Measurements from ENCODE around the gene NPLOC4. TPM values are rescaled to one million over a fixed set of nuclear protein-coding genes. Genes with fewer than 3 reads are reported as not detected.

The NPLOC4 gene
- total and polyA plus RNA-seq, 2 of the 13 experiments (the other 11 are each of a cell fraction or from before 2014, with no cell fraction given), result 57.0 to 97.0 TPM

- TF ChIP-seq ZNF280D (CRISPR knock-in tag; IDR thresholded peaks at IDR 0.05) (no peak), EZH2 (conservative IDR thresholded peaks at IDR 0.05; ENCODE audit: low read depth, low read length) (no peak), PTBP1 (IDR thresholded peaks at IDR 0.05; ENCODE audit: low read depth, low read length, poor library complexity, severe bottlenecking) (no peak), ZNF616 (CRISPR knock-in tag; IDR thresholded peaks at IDR 0.05; ENCODE audit: low read depth) (no peak), SUZ12 (IDR thresholded peaks at IDR 0.05; ENCODE audit: low read depth, low read length) (no peak), GABPB1 (CRISPR knock-in tag; IDR thresholded peaks at IDR 0.05) (no peak; the same call in 1 of the 2 replicates), ZNF501 (CRISPR knock-in tag; IDR thresholded peaks at IDR 0.05) (no peak), CHD4 (IDR thresholded peaks at IDR 0.05; ENCODE audit: borderline replicate concordance, low read length) (no peak), MLXIP (CRISPR knock-in tag; IDR thresholded peaks at IDR 0.05; ENCODE audit: borderline replicate concordance) (no peak), JUND (CRISPR knock-in tag; IDR thresholded peaks at IDR 0.05) (no peak), ZIK1 (CRISPR knock-in tag; IDR thresholded peaks at IDR 0.05; ENCODE audit: borderline replicate concordance, low read depth) (no peak), ZNF570 (CRISPR knock-in tag; IDR thresholded peaks at IDR 0.05; ENCODE audit: borderline replicate concordance) (no peak), XBP1 (CRISPR knock-in tag; IDR thresholded peaks at IDR 0.05) (no peak), ZNF615 (CRISPR knock-in tag; IDR thresholded peaks at IDR 0.05; ENCODE audit: borderline replicate concordance) (no peak), MTA1 (CRISPR knock-in tag; IDR thresholded peaks at IDR 0.05; ENCODE audit: borderline replicate concordance) (no peak), NR1H2 (CRISPR knock-in tag; IDR thresholded peaks at IDR 0.05; ENCODE audit: borderline replicate concordance, low read depth) (no peak), KLF13 (CRISPR knock-in tag; IDR thresholded peaks at IDR 0.05) (no peak), PREB (CRISPR knock-in tag; IDR thresholded peaks at IDR 0.05) (no peak), KDM3A (CRISPR knock-in tag; IDR thresholded peaks at IDR 0.05; ENCODE audit: low read depth) (no peak), GATAD1 (CRISPR knock-in tag; IDR thresholded peaks at IDR 0.05) (no peak; the same call in 1 of the 2 replicates), RNF2 (conservative IDR thresholded peaks at IDR 0.05; ENCODE audit: low read depth) (no peak), HNRNPUL1 (IDR thresholded peaks at IDR 0.05; ENCODE audit: low read depth, low read length) (no peak), SNAPC2 (CRISPR knock-in tag; IDR thresholded peaks at IDR 0.05) (no peak), KAT2B (IDR thresholded peaks at IDR 0.05; ENCODE audit: borderline replicate concordance, low read depth, low read length) (no peak), ERF (CRISPR knock-in tag; IDR thresholded peaks at IDR 0.05) (no peak)
Measured at GRCh38 chr17:81576621-81577277, 60.2 kb downstream of the NPLOC4 start (continued).

Data from HepG2 (cell line).